IPS-20b (cell line): Measurements from ENCODE around the gene ZDHHC9.

ENCODE experiments used
- H3K27ac ChIP-seq: one replicate; pipeline ENCODE4 v1.5.1; 2013; ENCODE audit warnings: low read length
- H3K27me3 ChIP-seq: 2 replicates; pipeline ENCODE4 v1.6.1; 2013; ENCODE audit warnings: mild to moderate bottlenecking, low read length, inconsistent platforms; ENCODE audit not compliant: insufficient read depth
- H3K36me3 ChIP-seq: 2 replicates; pipeline ENCODE4 v1.6.1; 2013; ENCODE audit warnings: low read depth, mild to moderate bottlenecking, inconsistent platforms, low read length, moderate library complexity; ENCODE audit not compliant: insufficient read depth
- H3K4me1 ChIP-seq: 2 replicates; pipeline ENCODE4 v1.6.1; 2013; ENCODE audit warnings: mild to moderate bottlenecking, control low read depth, inconsistent platforms, low read length, moderate library complexity; ENCODE audit not compliant: insufficient read depth
- H3K4me3 ChIP-seq: 2 replicates; pipeline ENCODE4 v1.5.1; 2013; ENCODE audit warnings: mild to moderate bottlenecking, low read length, inconsistent platforms
- H3K9ac ChIP-seq: 2 replicates; pipeline ENCODE4 v1.6.1; 2013; ENCODE audit warnings: low read depth, mild to moderate bottlenecking, inconsistent platforms, low read length, moderate library complexity
- H3K9me3 ChIP-seq: 2 replicates; pipeline ENCODE4 v1.6.1; 2013; ENCODE audit warnings: mild to moderate bottlenecking, low read depth, low read length, inconsistent platforms; ENCODE audit not compliant: insufficient read depth

Gene ZDHHC9

DNA sequence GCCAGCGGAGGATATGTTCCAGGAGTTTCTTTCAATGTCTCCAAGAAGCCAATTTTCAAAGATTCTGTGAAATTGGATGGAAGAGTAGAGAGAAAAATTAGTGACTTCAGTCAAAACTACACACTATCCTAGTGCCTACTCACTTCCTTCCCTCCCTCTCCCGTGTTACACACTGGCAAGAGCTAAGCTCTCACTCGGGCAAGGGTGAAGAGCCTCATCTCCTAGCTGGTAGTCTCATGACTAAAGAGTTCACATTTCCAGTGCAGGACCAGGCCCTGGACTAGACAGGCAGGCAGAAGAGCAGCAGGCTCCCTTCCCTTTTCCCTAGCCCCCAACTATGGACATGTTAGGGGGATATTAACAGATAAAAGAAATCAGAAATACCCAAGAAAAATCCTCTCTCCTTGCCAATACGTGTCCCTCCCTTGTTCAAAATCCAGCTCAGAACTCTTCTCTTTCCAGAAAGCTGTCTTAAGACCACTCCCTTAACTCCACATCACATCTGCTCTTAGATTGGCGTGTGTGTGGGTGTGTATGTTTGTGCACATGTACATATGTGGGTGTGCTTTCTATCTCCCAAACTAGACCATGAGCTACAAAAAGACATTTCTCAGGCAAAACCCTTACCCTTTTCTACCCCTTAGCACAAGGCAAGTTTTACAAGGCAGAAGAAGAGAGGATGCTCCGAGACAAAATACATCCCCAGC lies 29.9 kb downstream of the ZDHHC9 start:
- Histone ChIP-seq H3K27me3 (no peaks in the 10 kb centered on the region), H3K36me3 (peaks cover 21% of the 10 kb centered on the region), H3K4me1 (no peaks in the 10 kb centered on the region), H3K9me3 (no peaks in the 10 kb centered on the region), H3K4me3 (no peak overlapping the region), H3K27ac (no peak overlapping the region), H3K9ac (no peak overlapping the region)

DNA sequence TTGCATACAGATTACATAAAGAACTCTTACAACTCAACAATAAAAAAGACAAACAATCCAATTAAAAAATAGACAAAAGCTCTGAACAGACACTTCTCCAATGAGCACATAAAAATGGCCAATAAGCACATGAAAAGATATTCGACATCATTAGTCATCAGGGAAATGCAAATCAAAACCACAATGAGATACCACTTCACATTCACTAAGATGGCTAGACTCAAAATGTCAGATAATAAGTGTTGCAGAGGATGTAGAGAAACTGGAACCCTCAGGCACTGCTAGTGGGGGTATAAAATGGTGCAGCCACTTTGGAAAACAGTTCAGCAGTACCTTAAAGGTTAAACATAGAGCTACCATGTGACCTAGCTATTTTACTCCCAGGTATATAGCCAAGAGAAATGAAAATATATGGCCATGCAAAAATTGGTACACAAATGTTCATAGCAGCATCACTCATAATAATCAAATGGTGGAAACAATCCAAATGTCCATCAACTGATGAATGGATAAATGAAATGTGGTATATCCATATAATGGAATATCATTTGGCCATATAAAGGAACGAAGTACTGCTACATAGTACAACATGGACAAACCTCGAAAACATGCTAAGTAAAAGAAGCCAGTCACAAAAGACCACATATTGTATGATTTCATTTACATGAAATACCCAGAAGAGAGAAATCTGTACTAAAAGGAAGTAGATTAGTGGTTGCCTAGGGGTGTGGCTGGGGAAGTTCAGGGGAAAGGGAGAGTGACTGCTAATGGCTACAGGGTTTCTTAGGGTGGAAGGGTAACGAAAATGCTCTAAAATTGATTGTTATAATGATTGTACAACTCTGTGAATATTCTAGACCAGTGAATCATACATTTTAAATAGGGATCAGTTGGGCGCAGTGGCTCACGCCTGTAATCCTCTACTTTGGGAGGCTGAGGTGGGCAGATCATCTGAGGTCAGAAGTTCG lies 34.6 kb downstream of the ZDHHC9 start:
- Histone ChIP-seq H3K4me3 (no peak overlapping the region), H3K27me3 (no peaks in the 10 kb centered on the region), H3K36me3 (peaks cover 51% of the 10 kb centered on the region), H3K4me1 (no peaks in the 10 kb centered on the region), H3K27ac (no peak overlapping the region), H3K9ac (no peak overlapping the region), H3K9me3 (no peaks in the 10 kb centered on the region)

DNA sequence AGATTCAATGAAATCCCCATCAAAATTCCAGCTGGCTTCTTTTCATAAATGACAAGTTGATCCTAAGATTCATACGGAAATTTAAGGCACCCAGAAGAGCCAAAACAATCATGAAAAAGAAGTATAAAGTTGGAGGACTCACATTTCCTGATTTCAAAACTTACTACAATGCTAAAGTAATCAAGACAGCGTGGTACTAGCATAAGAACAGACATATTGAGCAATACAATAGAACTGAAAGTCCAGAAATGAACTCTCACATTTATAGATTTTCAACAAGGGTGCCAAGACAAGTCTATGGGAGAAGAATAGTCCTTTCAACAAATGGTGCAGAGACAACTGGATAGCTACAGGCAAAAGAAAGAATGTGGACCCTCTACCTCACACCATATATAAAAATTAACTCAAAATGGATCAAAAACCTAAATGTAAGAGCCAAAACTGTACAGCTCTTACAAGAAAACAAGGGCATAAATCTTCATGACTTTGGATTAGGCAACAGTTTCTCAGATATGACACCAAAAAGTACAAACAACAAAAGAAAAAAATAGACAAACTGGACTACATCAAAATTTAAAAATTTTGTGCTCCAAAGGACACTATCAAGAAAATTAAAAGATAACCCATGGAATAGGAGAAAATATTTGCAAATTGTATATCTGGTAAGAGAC lies 35.4 kb downstream of the ZDHHC9 start:
- Histone ChIP-seq H3K4me1 (no peaks in the 10 kb centered on the region), H3K27me3 (no peaks in the 10 kb centered on the region), H3K4me3 (no peak overlapping the region), H3K27ac (no peak overlapping the region), H3K9me3 (no peaks in the 10 kb centered on the region), H3K9ac (no peak overlapping the region), H3K36me3 (peaks cover 51% of the 10 kb centered on the region)

DNA sequence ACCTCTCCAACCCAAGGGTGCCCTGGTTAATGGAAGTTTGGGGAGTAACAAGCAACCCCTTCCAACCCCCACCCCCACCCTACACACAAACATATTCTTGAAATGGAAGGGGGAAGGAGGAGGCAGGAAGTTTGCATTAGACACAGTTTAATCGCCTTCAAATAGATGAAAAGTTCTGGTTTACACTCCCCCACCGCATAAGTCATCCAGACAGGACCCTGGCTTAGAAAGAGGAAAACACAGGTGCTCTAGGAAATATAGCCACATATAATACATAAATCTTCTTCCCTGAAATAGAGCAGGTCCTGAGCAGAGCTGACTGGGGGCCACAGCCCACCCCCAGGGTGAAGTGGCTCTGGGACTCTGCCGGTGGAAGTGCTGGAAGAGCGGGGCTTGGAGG lies 38.9 kb downstream of the ZDHHC9 start:
- Histone ChIP-seq H3K27ac (no peak overlapping the region), H3K4me3 (no peak overlapping the region), H3K9me3 (no peaks in the 10 kb centered on the region), H3K4me1 (no peaks in the 10 kb centered on the region), H3K27me3 (no peaks in the 10 kb centered on the region), H3K9ac (no peak overlapping the region), H3K36me3 (peaks cover 33% of the 10 kb centered on the region)

DNA sequence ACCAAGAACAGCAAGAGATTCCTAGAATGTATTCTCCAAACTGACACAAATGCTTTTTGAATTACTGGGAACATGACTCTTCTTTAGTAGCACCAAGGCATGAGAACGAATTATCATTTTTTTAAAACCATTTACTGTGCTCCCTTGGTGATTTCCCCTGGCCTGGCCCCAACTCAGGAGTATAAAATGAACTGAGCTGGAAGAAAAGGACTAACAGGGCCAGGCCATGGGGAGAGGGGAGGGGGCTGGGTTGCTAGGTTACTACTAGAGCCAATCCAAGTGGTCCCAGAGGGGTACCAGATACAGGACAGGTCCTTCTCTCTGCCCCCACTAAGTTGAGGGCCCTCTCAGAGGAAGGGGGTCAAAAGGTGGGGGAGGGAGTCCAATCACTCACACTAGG lies 40.8 kb downstream of the ZDHHC9 start:
- H3K9ac ChIP-seq: no peak overlapping the region
- no peaks in the 10 kb centered on the region for H3K9me3 ChIP-seq
- H3K27ac ChIP-seq: no peak overlapping the region
- no peaks in the 10 kb centered on the region for H3K27me3 ChIP-seq
- H3K4me1 ChIP-seq: no peaks in the 10 kb centered on the region
- H3K36me3 ChIP-seq: peaks cover 22% of the 10 kb centered on the region; the same call in 1 of the 2 replicates
- H3K4me3 ChIP-seq: no peak overlapping the region

DNA sequence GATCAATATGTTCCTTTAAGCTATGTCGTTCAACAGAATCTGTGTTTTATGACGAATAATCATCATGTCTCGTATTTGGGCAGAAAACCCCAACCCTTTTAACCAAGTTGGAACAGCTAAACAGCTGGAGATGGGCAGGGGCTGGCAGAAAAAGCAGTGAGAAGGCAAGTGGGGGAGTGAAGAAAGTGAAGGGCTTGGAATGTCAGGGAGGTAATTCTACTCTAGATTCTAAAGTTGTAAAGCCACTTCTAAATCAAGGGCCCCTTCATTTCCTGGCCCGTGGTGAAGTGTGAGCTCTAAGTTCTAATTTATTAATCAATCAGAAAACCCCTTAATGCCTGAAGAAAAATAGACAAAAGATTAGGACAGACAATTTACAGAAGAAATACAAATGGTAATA lies 43.5 kb downstream of the ZDHHC9 start:
- H3K4me3 ChIP-seq: no peak overlapping the region
- no peaks in the 10 kb centered on the region for H3K27me3 ChIP-seq
- H3K9ac ChIP-seq: no peak overlapping the region
- peaks cover 8% of the 10 kb centered on the region; the same call in 1 of the 2 replicates for H3K36me3 ChIP-seq
- H3K9me3 ChIP-seq: no peaks in the 10 kb centered on the region
- H3K4me1 ChIP-seq: no peaks in the 10 kb centered on the region
- H3K27ac ChIP-seq: no peak overlapping the region

DNA sequence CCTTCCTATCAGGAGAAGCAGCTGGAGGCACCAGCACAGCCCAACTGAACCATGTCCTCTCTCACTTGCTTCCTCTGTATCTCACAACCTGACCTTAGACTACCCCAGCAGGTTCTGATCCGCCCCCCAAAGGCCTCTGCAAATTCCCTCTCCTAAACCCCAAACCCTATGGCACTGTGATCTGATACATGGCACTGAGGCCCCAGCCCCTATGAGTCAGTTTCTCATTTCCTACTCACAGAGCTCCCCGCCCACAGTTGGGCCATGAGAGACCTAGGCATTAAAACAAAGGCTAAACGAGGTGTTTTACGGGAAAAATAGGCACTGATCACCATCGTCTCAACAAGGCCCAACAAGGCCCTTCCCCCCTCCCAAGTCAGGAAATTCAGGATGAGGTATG lies 44.8 kb downstream of the ZDHHC9 start:
- Histone ChIP-seq H3K9ac (no peak overlapping the region), H3K36me3 (no peaks in the 10 kb centered on the region; the same call in 1 of the 2 replicates)

DNA sequence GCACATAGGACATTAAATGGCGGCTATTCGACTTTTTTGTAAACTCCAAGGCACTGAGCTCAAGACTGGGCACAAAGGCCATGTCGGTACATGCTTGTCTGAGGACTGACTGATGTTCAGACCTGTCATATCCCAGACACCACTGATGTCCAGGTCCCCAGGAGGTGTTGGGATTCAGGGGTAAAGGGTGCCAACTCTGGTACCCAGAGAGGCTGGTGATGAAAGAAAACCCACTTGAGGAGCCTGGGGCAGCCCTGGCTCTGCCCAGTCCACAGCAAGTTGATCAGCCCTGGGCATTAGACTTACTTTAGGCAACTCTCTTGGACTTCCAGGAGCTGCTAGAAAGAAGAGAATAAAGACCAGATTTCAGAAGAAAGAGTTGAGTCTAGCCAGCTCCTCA lies 45.2 kb downstream of the ZDHHC9 start:
- no peak overlapping the region for H3K27ac ChIP-seq
- H3K27me3 ChIP-seq: no peaks in the 10 kb centered on the region
- no peak overlapping the region for H3K9ac ChIP-seq
- no peak overlapping the region for H3K4me3 ChIP-seq
- no peaks in the 10 kb centered on the region; the same call in 1 of the 2 replicates for H3K36me3 ChIP-seq
- H3K4me1 ChIP-seq: no peaks in the 10 kb centered on the region
- no peaks in the 10 kb centered on the region for H3K9me3 ChIP-seq

More for the DNA sequence above, 44.8 kb downstream of the ZDHHC9 start:
- H3K27me3 ChIP-seq: no peaks in the 10 kb centered on the region
- H3K9me3 ChIP-seq: no peaks in the 10 kb centered on the region
- H3K4me3 ChIP-seq: no peak overlapping the region
- no peaks in the 10 kb centered on the region for H3K4me1 ChIP-seq
- no peak overlapping the region for H3K27ac ChIP-seq

DNA sequence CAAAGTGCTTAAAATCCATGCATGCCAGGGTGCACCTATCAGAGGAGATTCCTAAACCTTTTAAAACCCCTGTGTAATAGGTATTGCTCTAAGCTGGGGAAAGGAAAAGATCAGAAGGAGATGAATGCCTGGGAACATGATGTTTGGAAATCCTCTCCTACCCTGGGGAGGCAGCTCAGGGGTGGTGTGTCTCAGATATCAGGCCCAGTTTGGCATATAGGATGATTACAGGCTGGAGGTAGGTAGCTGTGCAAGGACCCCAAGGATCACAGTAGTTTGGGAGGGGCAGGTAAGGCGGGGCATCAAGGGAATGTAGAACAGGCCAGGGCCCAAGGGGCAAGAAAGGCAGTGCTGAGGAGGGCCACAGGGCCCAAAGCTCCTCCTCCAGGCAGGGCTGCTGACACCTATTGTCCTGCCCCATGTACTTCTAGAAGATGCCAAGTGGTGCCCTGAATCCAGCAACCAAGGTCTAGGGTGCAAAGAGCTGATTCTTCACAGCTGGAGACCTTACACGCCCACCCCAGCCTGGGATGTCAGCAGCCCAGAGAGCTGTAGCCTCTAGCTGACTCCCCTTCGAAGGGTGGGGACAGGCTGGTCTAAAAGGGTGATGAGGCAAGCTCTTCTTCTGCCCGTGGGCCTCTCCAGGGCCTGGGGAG lies 46.3 kb downstream of the ZDHHC9 start:
- Histone ChIP-seq H3K27ac (no peak overlapping the region), H3K9me3 (no peaks in the 10 kb centered on the region), H3K9ac (no peak overlapping the region), H3K4me3 (no peak overlapping the region), H3K27me3 (no peaks in the 10 kb centered on the region), H3K36me3 (no peaks in the 10 kb centered on the region; the same call in 1 of the 2 replicates), H3K4me1 (no peaks in the 10 kb centered on the region)

DNA sequence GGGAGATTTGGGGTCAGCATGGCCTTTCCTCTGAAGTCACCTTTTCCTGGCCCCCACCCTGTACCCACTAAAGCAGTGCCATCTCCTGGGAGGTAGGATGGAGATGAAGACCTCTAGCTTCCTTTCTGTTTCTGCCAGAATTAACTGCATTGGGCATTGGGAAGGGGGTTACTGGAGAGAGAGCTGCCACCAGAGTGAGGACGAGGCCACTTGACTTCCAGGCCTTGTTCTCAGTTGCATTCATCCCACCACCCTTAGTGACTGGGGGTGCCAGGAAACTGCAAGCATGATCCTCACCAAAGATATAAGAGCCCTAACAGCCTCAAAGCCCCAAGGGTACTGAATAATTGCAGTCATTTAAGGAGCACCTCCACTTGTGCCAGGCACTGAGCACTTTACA lies 48.1 kb downstream of the ZDHHC9 start:
- Histone ChIP-seq H3K27ac (no peak overlapping the region), H3K4me1 (no peaks in the 10 kb centered on the region), H3K36me3 (no peaks in the 10 kb centered on the region; the same call in 1 of the 2 replicates), H3K27me3 (no peaks in the 10 kb centered on the region), H3K4me3 (no peak overlapping the region), H3K9ac (no peak overlapping the region), H3K9me3 (no peaks in the 10 kb centered on the region)

DNA sequence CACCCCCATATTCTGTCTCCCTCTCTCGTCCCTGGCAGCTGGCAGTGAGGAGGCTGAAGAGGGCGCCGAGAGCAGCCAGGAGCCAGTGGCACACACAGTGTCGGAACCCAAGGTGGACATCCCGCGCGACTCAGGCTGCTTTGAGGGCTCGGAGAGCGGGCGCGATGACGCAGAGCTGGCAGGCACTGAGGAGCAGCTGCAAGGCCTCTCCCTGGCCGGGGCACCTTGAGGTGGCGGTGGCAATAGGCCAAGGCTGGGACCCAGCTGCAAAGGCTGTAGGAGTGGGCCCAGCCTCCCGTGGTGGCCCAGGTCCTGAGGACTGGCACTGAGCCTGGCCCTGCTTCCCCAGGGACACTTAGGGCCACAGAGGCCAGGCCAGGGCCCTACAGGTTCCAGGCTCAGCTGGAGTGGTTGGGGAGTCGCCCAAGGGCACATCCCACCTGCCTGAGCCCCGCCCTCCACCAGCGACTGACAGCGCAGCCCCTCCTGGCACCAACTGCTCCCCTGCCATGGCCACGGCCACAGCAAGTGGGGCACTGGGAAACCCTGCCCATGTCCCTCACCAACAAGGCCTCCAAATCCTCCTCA lies 50.0 kb downstream of the ZDHHC9 start:
- no peak overlapping the region for H3K4me3 ChIP-seq
- no peak overlapping the region for H3K27ac ChIP-seq
- no peak overlapping the region for H3K9ac ChIP-seq
- no peaks in the 10 kb centered on the region; the same call in 1 of the 2 replicates for H3K36me3 ChIP-seq
- H3K27me3 ChIP-seq: no peaks in the 10 kb centered on the region
- no peaks in the 10 kb centered on the region for H3K4me1 ChIP-seq
- H3K9me3 ChIP-seq: no peaks in the 10 kb centered on the region
